Keratinocyte (primary cell): Measurements from ENCODE around the gene RAB5IF. TPM values are rescaled to one million over a fixed set of nuclear protein-coding genes. Genes with fewer than 3 reads are reported as not detected.

Source experiments
- DNase-seq: peaks from one replicate; pipeline ENCODE4 v3.0.0-alpha.2; 2011; ENCODE audit warnings: low read depth, missing footprints, low spot score
- FAIRE-seq: peaks from 2 replicates; lab custom pipeline; 2011; peaks lifted over from hg19 to GRCh38; lab: Jason Lieb, UNC
- H2AFZ ChIP-seq: 2 replicates; pipeline ENCODE4 v1.6.0; 2012; ENCODE audit warnings: low read length, control low read depth, inconsistent platforms; ENCODE audit not compliant: control insufficient read depth
- H3K27ac ChIP-seq: 2 replicates; pipeline ENCODE4 v1.5.1; 2011; ENCODE audit warnings: low read length; ENCODE audit not compliant: control insufficient read depth, insufficient read depth
- H3K27me3 ChIP-seq: 3 replicates; pipeline ENCODE4 v1.6.0; 2011; ENCODE audit warnings: low read length; ENCODE audit not compliant: control insufficient read depth, insufficient read depth; ENCODE audit errors: extremely low read depth
- H3K36me3 ChIP-seq, 2 experiments: 2 replicates in 1 of 2; 3 replicates in 1 of 2; pipeline ENCODE4 v1.5.1; 2011; ENCODE audit warnings: low read length in 2 of 2, mild to moderate bottlenecking in 1 of 2; ENCODE audit not compliant: control insufficient read depth in 2 of 2, insufficient read depth in 2 of 2; ENCODE audit errors: extremely low read depth in 1 of 2
- H3K4me1 ChIP-seq: 3 replicates; pipeline ENCODE4 v1.5.1; 2011; ENCODE audit warnings: low read length; ENCODE audit not compliant: control insufficient read depth, insufficient read depth; ENCODE audit errors: extremely low read depth
- H3K4me2 ChIP-seq: 3 replicates; pipeline ENCODE4 v1.6.0; 2011; ENCODE audit warnings: low read depth, low read length; ENCODE audit not compliant: control insufficient read depth, insufficient read depth; ENCODE audit errors: extremely low read depth
- H3K4me3 ChIP-seq, 3 experiments: fragments of 200-600 bp in 1 of 3; sonication (generic) in 1 of 3; 2 replicates in 2 of 3; 3 replicates in 1 of 3; pipeline ENCODE4 v1.5.1; 2011 to 2016; ENCODE audit warnings: low read length in 3 of 3, mild to moderate bottlenecking in 3 of 3, control low read depth in 2 of 3, inconsistent platforms in 1 of 3, low read depth in 1 of 3, mixed read lengths in 1 of 3, mixed run types in 1 of 3, moderate library complexity in 1 of 3; ENCODE audit not compliant: control insufficient read depth in 2 of 3, insufficient read depth in 2 of 3; ENCODE audit errors: extremely low read depth in 1 of 3
- H3K79me2 ChIP-seq: 2 replicates; pipeline ENCODE4 v1.6.0; 2012; ENCODE audit warnings: low read length; ENCODE audit not compliant: control insufficient read depth, insufficient read depth
- H3K9ac ChIP-seq: 3 replicates; pipeline ENCODE4 v1.6.0; 2011; ENCODE audit warnings: low read length; ENCODE audit not compliant: control insufficient read depth, insufficient read depth; ENCODE audit errors: extremely low read depth
- H3K9me1 ChIP-seq: 3 replicates; pipeline ENCODE4 v1.6.0; 2011; ENCODE audit warnings: low read length; ENCODE audit not compliant: control insufficient read depth, insufficient read depth; ENCODE audit errors: extremely low read depth
- H3K9me3 ChIP-seq: 2 replicates; pipeline ENCODE4 v1.5.1; 2012; ENCODE audit warnings: low read depth, low read length; ENCODE audit not compliant: control insufficient read depth
- H4K20me1 ChIP-seq: 3 replicates; pipeline ENCODE4 v1.6.0; 2011; ENCODE audit warnings: low read length; ENCODE audit not compliant: control insufficient read depth, insufficient read depth; ENCODE audit errors: extremely low read depth
- EZH2 ChIP-seq: IDR thresholded peaks from one replicate; pipeline ENCODE4 v1.6.1; 2012; ENCODE audit warnings: inconsistent platforms, mild to moderate bottlenecking, low read length, moderate library complexity
- dilution Hi-C: fragments of 300-500 bp; cut with MboI; formaldehyde crosslinking; loops from one replicate; pipeline ENCODE4 v1.7.0; 2020; ENCODE audit warnings: low sequenced_read_pairs; ENCODE audit not compliant: extremely low pct_ligation_motif_present
- polyA plus RNA-seq, 5 experiments: library from polyadenylated mRNA; depleted of rRNA in 3 of 5; stranded (reverse) in 3 of 5; stranded (forward) in 1 of 5; unstranded in 1 of 5; fragments of >200 nt; gene quantifications; 1 replicate in 1 of 5; 2 replicates in 3 of 5; 3 replicates in 1 of 5; pipeline versions ENCODE4 v1.2.1 to v1.2.3, GENCODE V29; 2011 to 2012; ENCODE audit warnings: missing spikeins in 2 of 5, low read depth in 1 of 5, low replicate concordance in 1 of 5
- TF ChIP-seq, protein P1 (sequence below), 3 experiments: IDR thresholded peaks in 1 of 3; conservative IDR thresholded peaks in 1 of 3; optimal IDR thresholded peaks in 1 of 3; 2 replicates in 2 of 3; 3 replicates in 1 of 3; pipeline versions ENCODE3 to v1.5.1; 2011; ENCODE audit warnings: low read length in 3 of 3, mild to moderate bottlenecking in 3 of 3, moderate library complexity in 2 of 3, control low read depth in 1 of 3, inconsistent platforms in 1 of 3; ENCODE audit not compliant: insufficient read depth in 2 of 3; ENCODE audit errors: extremely low read depth in 1 of 3

The RAB5IF gene
- polyA plus RNA-seq, 1 donor (not counting 4 experiments of a cell fraction or from before 2014, with no cell fraction given) = 188 TPM

DNA sequence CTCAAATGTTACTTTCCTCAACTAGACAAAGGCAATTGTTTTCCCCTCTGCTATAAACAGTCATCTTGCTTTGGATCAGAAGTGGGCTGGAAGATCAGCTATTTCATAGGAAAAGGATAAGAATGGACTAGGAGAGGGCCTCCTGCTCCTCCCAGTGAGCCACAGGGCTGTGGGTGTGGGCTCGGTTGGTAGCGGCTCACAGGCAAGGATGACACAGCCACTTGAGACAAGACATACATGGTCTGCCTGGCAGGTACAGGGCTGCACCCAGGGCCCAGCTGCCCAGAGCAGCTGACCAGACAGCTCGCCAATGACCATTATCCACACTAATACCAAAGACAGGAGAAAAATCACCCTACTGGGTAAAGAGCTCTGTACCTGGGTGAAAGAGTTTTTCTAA lies 49.4 kb downstream of the RAB5IF start:
- dilution Hi-C loops = no loop called here

DNA sequence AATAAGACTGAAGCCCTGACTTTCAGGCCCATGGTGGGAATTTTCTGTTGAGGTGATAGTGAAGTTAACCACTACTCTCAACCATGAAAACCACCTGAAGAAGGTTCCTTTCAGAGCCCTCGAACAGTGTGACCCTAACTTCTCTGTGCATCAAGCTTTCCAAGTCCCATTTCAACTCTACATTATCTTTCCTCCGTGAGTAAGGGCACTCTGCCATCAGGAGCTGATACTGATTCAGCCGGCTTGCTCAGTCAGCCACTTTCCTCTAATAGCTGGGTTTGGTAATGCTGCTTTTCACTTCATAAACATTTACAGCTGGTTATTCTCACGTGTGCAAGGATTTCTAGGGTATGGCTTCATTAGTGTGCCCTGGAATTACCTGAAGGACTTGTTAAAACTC lies 51.2 kb downstream of the RAB5IF start:
- no peak overlapping the region for H3K27ac ChIP-seq
- TF ChIP-seq, protein P1, sequence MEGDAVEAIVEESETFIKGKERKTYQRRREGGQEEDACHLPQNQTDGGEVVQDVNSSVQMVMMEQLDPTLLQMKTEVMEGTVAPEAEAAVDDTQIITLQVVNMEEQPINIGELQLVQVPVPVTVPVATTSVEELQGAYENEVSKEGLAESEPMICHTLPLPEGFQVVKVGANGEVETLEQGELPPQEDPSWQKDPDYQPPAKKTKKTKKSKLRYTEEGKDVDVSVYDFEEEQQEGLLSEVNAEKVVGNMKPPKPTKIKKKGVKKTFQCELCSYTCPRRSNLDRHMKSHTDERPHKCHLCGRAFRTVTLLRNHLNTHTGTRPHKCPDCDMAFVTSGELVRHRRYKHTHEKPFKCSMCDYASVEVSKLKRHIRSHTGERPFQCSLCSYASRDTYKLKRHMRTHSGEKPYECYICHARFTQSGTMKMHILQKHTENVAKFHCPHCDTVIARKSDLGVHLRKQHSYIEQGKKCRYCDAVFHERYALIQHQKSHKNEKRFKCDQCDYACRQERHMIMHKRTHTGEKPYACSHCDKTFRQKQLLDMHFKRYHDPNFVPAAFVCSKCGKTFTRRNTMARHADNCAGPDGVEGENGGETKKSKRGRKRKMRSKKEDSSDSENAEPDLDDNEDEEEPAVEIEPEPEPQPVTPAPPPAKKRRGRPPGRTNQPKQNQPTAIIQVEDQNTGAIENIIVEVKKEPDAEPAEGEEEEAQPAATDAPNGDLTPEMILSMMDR (optimal IDR thresholded peaks at IDR 0.05 in 1 of 3, IDR thresholded peaks at IDR 0.05 in 1 of 3, conservative IDR thresholded peaks at IDR 0.05 in 1 of 3; ENCODE audit: extremely low read depth in 1 of 3, insufficient read depth in 2 of 3, low read length in 3 of 3) = no peak
- no peak for TF ChIP-seq EZH2

More for the DNA sequence above, 49.4 kb downstream of the RAB5IF start:
- Histone ChIP-seq H3K9ac (no peak overlapping the region), H2AFZ (no peak overlapping the region), H3K4me3 (no peak overlapping the region), H3K9me3 (no peaks in the 10 kb centered on the region), H3K27ac (no peak overlapping the region), H3K27me3 (no peaks in the 10 kb centered on the region), H3K4me2 (no peak overlapping the region), H3K36me3 (peaks cover 0 to 18% of the 10 kb centered on the region in 2 experiments), H3K9me1 (no peaks in the 10 kb centered on the region), H3K4me1 (no peaks in the 10 kb centered on the region), H4K20me1 (no peaks in the 10 kb centered on the region), H3K79me2 (no peaks in the 10 kb centered on the region)
- FAIRE-seq = no peak
- DNase-seq = no peak
- no peak for TF ChIP-seq EZH2
- TF ChIP-seq, protein P1 (optimal IDR thresholded peaks at IDR 0.05 in 1 of 3, IDR thresholded peaks at IDR 0.05 in 1 of 3, conservative IDR thresholded peaks at IDR 0.05 in 1 of 3; ENCODE audit: extremely low read depth in 1 of 3, insufficient read depth in 2 of 3, low read length in 3 of 3) = no peak

More for the DNA sequence above, 51.2 kb downstream of the RAB5IF start:
- no peak overlapping the region for H3K9ac ChIP-seq
- no peaks in the 10 kb centered on the region for H4K20me1 ChIP-seq
- H3K27me3 ChIP-seq = no peaks in the 10 kb centered on the region
- peaks cover 0 to 17% of the 10 kb centered on the region in 2 experiments for H3K36me3 ChIP-seq
- H3K79me2 ChIP-seq = no peaks in the 10 kb centered on the region
- H3K4me3 ChIP-seq = no peak overlapping the region
- no peak for DNase-seq
- H3K4me1 ChIP-seq = no peaks in the 10 kb centered on the region
- dilution Hi-C loops = no loop called here
- no peak for FAIRE-seq
- no peaks in the 10 kb centered on the region for H3K9me1 ChIP-seq
- H2AFZ ChIP-seq = no peak overlapping the region
- no peaks in the 10 kb centered on the region for H3K9me3 ChIP-seq
- H3K4me2 ChIP-seq = no peak overlapping the region
